DND-41 (cell line): ENCODE measurements around the gene SLC7A11.
A peak's percentile ranks its signal among the peaks of the same experiment; 100 is the strongest.

Experiments
- ATAC-seq: fragments of 200-7000 bp; cut with Tn5 transposase; 3 replicates; pipeline ENCODE4 v1.9.1; 2021; ENCODE audit warnings: low read depth; ENCODE audit not compliant: insufficient read depth
- DNase-seq: peaks from one replicate; pipeline ENCODE4 v3.0.0-alpha.2; 2020
- H2AFZ ChIP-seq: 2 replicates; pipeline ENCODE4 v1.6.0; 2012; ENCODE audit warnings: low read depth, low read length
- H3K27ac ChIP-seq: 2 replicates; pipeline ENCODE4 v1.5.1; 2012; ENCODE audit warnings: low read length, inconsistent platforms
- H3K27me3 ChIP-seq: fragments of 200-600 bp; sonication (generic); 2 replicates; pipeline ENCODE4 v1.6.0; 2012; ENCODE audit warnings: low read length, mild to moderate bottlenecking, inconsistent platforms; ENCODE audit not compliant: insufficient read depth, poor library complexity
- H3K36me3 ChIP-seq: 2 replicates; pipeline ENCODE4 v1.5.1; 2012; ENCODE audit warnings: low read length, inconsistent platforms; ENCODE audit not compliant: insufficient read depth
- H3K4me1 ChIP-seq: 2 replicates; pipeline ENCODE4 v1.5.1; 2012; ENCODE audit warnings: mild to moderate bottlenecking, low read length; ENCODE audit not compliant: insufficient read depth
- H3K4me2 ChIP-seq: 2 replicates; pipeline ENCODE4 v1.6.0; 2012; ENCODE audit warnings: mild to moderate bottlenecking, moderate library complexity, low read length, inconsistent platforms; ENCODE audit not compliant: insufficient read depth
- H3K4me3 ChIP-seq, 2 experiments: fragments of 200-600 bp in 1 of 2; shearing (Covaris generic) in 1 of 2; 2 replicates each; pipeline ENCODE4 v1.5.1; 2012 to 2016; ENCODE audit warnings: inconsistent platforms in 2 of 2, low read length in 2 of 2, mild to moderate bottlenecking in 2 of 2, low read depth in 1 of 2, moderate library complexity in 1 of 2
- H3K79me2 ChIP-seq: 2 replicates; pipeline ENCODE4 v1.6.0; 2012; ENCODE audit warnings: low read length, inconsistent platforms; ENCODE audit not compliant: insufficient read depth
- H3K9ac ChIP-seq: 2 replicates; pipeline ENCODE4 v1.6.0; 2012; ENCODE audit warnings: low read depth, mild to moderate bottlenecking, inconsistent platforms, low read length, moderate library complexity
- H3K9me3 ChIP-seq: 2 replicates; pipeline ENCODE4 v1.5.1; 2012; ENCODE audit warnings: low read length, moderate library complexity, mild to moderate bottlenecking, inconsistent platforms; ENCODE audit not compliant: insufficient read depth, severe bottlenecking
- H4K20me1 ChIP-seq: 2 replicates; pipeline ENCODE4 v1.6.0; 2012; ENCODE audit warnings: low read length; ENCODE audit not compliant: insufficient read depth
- CTCF ChIP-seq: IDR thresholded peaks from 2 replicates; pipeline ENCODE4 v1.5.1; 2012; ENCODE audit warnings: borderline replicate concordance, low read length, moderate library complexity, mild to moderate bottlenecking; ENCODE audit not compliant: poor library complexity, severe bottlenecking; ENCODE audit errors: extremely low read depth
- EZH2 ChIP-seq: IDR thresholded peaks from 3 replicates; pipeline ENCODE4 v1.6.1; 2012; ENCODE audit warnings: borderline replicate concordance, low read depth, mild to moderate bottlenecking, moderate library complexity, low read length, inconsistent platforms; ENCODE audit not compliant: severe bottlenecking

Gene SLC7A11

GRCh38 chr4:138242076-138242833 is at the start of gene SLC7A11:
Gene SLC7A11 (minus strand): TSS chr4:138242349. CDS start chr4:138242069, 280 bp downstream.
- peak; percentile 87 for DNase-seq
- peak; percentile 88 for ATAC-seq
- no peaks in the 10 kb centered on the region for H3K27me3 ChIP-seq
- H3K36me3 ChIP-seq: no peaks in the 10 kb centered on the region
- TF ChIP-seq CTCF: no peak
- no peak for TF ChIP-seq EZH2
- H3K79me2 ChIP-seq: peaks cover 38% of the 10 kb centered on the region
- peak within 1 kb of the TSS; percentile 90 for H3K4me2 ChIP-seq
- H3K9ac ChIP-seq: peak within 1 kb of the TSS; percentile 73
- H2AFZ ChIP-seq: peak within 1 kb of the TSS; percentile 86
- H3K9me3 ChIP-seq: no peaks in the 10 kb centered on the region
- peak within 1 kb of the TSS; percentile 59 to 79 for H3K4me3 ChIP-seq
- H3K27ac ChIP-seq: peak within 1 kb of the TSS; percentile 92
- H3K4me1 ChIP-seq: peaks cover 56% of the 10 kb centered on the region
- no peaks in the 10 kb centered on the region for H4K20me1 ChIP-seq

- Histone ChIP-seq H3K79me2 (no peaks in the 10 kb centered on the region), H4K20me1 (no peaks in the 10 kb centered on the region), H3K4me3 (no peak overlapping the region), H3K9ac (no peak overlapping the region), H3K27ac (no peak overlapping the region), H3K36me3 (no peaks in the 10 kb centered on the region), H3K9me3 (no peaks in the 10 kb centered on the region), H2AFZ (no peak overlapping the region), H3K4me2 (no peak overlapping the region), H3K27me3 (no peaks in the 10 kb centered on the region), H3K4me1 (no peaks in the 10 kb centered on the region)
- DNase-seq (no peak), ATAC-seq (no peak)
- no peak for TF ChIP-seq EZH2
- TF ChIP-seq CTCF: no peak
Measured at GRCh38 chr4:138291431-138291830, 49.3 kb upstream of the SLC7A11 start.

- no peaks in the 10 kb centered on the region for H3K79me2 ChIP-seq
- H3K4me2 ChIP-seq: no peak overlapping the region
- H3K27me3 ChIP-seq: no peaks in the 10 kb centered on the region
- no peak overlapping the region for H3K4me3 ChIP-seq
- no peaks in the 10 kb centered on the region for H3K36me3 ChIP-seq
- no peaks in the 10 kb centered on the region for H3K4me1 ChIP-seq
- DNase-seq (no peak), ATAC-seq (no peak)
- H3K27ac ChIP-seq: no peak overlapping the region
- TF ChIP-seq EZH2: no peak
- TF ChIP-seq CTCF: no peak
- H2AFZ ChIP-seq: no peak overlapping the region
- H3K9ac ChIP-seq: no peak overlapping the region
- H3K9me3 ChIP-seq: no peaks in the 10 kb centered on the region
- no peaks in the 10 kb centered on the region for H4K20me1 ChIP-seq
Measured at GRCh38 chr4:138290805-138291204, 48.7 kb upstream of the SLC7A11 start.
